ENCODE data around the gene UBXN6.

The UBXN6 gene

DNA sequence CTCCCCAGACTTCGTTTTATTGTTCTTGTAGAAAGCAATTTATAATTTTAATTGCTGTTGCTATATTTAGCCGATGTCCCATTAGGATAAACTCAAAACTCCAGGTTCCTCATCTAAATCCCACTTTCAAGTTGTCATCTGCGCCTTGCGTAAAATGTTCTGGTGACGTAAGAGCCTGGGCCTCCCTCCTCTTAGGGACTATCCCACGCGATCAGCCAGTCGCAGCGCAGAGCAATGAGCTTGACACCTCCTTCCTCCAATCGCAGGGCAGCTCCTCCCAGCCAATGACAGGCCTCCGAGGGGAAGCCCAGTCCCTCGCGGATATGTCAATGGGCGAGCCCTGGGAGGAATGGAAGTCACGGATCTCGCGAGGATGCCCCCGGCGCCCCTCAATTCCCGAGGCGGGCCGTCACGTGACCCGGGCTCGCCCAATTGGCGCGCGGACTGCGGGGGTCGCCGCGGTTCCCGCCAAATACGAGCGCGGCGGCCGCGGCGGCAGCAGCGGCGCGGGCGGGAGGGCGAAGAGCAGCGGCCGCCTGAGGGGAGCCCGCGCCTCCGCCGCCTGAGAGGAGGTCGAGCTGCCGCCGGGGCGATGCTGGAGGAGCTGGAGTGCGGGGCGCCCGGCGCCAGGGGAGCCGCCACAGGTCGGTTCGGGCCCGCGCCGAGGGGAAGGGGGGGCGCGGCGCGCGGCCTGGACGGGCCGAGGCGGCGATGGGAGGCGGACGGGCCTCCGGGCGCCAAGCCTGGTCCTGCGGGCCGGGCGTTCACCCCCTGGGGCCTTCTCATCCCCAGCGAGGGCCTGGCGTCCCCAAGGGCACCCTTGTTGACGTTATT, 55.2 kb downstream of the UBXN6 start, which contains the start of gene CHAF1A:
Gene CHAF1A, plus strand, starts transcription at position 470 of the 834 bp plus-strand sequence. Its CDS starts 123 bp downstream, at position 593.
- peak; percentile 98 for DNase-seq

DNA sequence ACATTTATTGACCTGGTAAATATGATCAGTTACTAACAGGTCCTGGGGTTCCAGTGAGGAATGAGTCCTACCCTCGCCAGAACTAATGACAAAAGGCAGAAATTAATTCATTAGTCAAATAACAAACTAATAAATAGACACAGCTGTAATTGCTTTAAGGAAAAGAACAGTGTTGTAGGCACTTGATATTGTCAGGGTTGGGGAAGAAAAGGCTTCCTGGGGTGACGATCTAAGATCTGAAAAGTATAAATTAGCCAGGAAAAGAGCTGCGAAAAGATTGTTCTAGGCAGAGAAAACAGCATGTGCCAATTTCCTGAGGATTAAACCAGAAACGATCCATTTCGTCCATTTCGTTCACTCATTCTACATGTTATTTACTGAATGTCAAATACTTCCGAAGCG, 55.8 kb downstream of the UBXN6 start:
- DNase-seq: no peak

- peak; percentile 92 for DNase-seq
These were observed 57.3 kb downstream of the UBXN6 start, which contains the start of gene SH3GL1 for GRCh38 chr19:4400135-4400936. Gene SH3GL1, minus strand, starts transcription at chr19:4400547. Its CDS starts 179 bp downstream, at chr19:4400368.

DNA sequence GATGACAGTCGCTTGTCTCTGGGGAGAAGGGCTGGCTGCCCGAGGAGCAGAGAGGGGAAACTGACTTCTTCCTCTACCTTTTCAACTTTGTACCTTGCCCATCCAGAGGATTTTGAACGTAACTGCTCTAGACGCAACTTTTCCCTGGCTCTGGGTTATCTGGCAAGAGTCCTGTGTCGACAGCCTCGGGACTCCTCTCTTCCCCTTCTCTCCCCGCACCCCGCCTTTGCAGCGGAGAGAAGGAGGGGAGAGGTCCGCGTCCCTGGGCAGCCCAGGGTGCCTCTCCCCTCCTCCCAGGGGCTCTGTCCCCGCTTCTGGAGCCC, 57.8 kb downstream of the UBXN6 start:
- no peak for DNase-seq

GRCh38 chr19:4396949-4397783, 60.4 kb downstream of the UBXN6 start:
- DNase-seq: no peak

All from activated CD4-positive, alpha-beta T cell treated with anti-CD3 and anti-CD28 coated beads, Interleukin-2, amount 50 U/mL, for 1 hour (primary cell).